Measurements from ENCODE around the gene ERVMER34-1.

Gene ERVMER34-1

GRCh38 chr4:52750819-52751486 is at the start of gene ERVMER34-1:
TSS of gene ERVMER34-1 (minus strand) at chr4:52751425. CDS start at chr4:52745520, 5,905 bp downstream.
- DNase-seq = no peak

- DNase-seq = no peak
Observed at GRCh38 chr4:52799813-52800212, 48.6 kb upstream of the ERVMER34-1 start.

GRCh38 chr4:52795533-52795932 is 44.3 kb upstream of the ERVMER34-1 start:
- no peak for DNase-seq

- DNase-seq = no peak
Observed at GRCh38 chr4:52791936-52792335, 40.7 kb upstream of the ERVMER34-1 start.

GRCh38 chr4:52789774-52790173 is 38.5 kb upstream of the ERVMER34-1 start:
- DNase-seq = no peak

GRCh38 chr4:52788806-52789205 is 37.6 kb upstream of the ERVMER34-1 start:
- no peak for DNase-seq

- DNase-seq = no peak
Observed at GRCh38 chr4:52783069-52783468, 31.8 kb upstream of the ERVMER34-1 start.

GRCh38 chr4:52780617-52781354 is 29.6 kb upstream of the ERVMER34-1 start:
- DNase-seq = no peak

- no peak for DNase-seq
Observed at GRCh38 chr4:52780206-52780605, 29.0 kb upstream of the ERVMER34-1 start.

- DNase-seq = no peak
Observed at GRCh38 chr4:52760256-52760655, 9.0 kb upstream of the ERVMER34-1 start.

GRCh38 chr4:52755426-52755825 is 4.2 kb upstream of the ERVMER34-1 start:
- DNase-seq = no peak

GRCh38 chr4:52752936-52753335 is 1.7 kb upstream of the ERVMER34-1 start:
- DNase-seq = no peak

GRCh38 chr4:52751487-52751911 is 274 bp upstream of the ERVMER34-1 start:
- no peak for DNase-seq

- DNase-seq = no peak
Observed at GRCh38 chr4:52750213-52750612, 1.0 kb downstream of the ERVMER34-1 start.

- DNase-seq = no peak
Observed at GRCh38 chr4:52748432-52748831, 2.8 kb downstream of the ERVMER34-1 start.

GRCh38 chr4:52744588-52744987 is 6.6 kb downstream of the ERVMER34-1 start:
- no peak for DNase-seq

- no peak for DNase-seq
Observed at GRCh38 chr4:52743444-52744019, 7.7 kb downstream of the ERVMER34-1 start.

GRCh38 chr4:52729586-52729985 is 21.6 kb downstream of the ERVMER34-1 start:
- DNase-seq = no peak

- DNase-seq = no peak
Observed at GRCh38 chr4:52728691-52729240, 22.5 kb downstream of the ERVMER34-1 start.

- no peak for DNase-seq
Observed at GRCh38 chr4:52726826-52727580, 24.2 kb downstream of the ERVMER34-1 start.

- DNase-seq = peak; percentile 62
Observed at GRCh38 chr4:52721968-52722815, 29.0 kb downstream of the ERVMER34-1 start.

- no peak for DNase-seq
Observed at GRCh38 chr4:52718123-52718522, 33.1 kb downstream of the ERVMER34-1 start.
